Loucy (cell line): ENCODE measurements around the gene KIF18B.

Source experiments
- H2AFZ ChIP-seq: fragments of 200-600 bp; sonication (generic); 2 replicates; pipeline ENCODE4 v1.6.0; 2016; ENCODE audit warnings: antibody characterized with exemption, mild to moderate bottlenecking, low read length, moderate library complexity
- H3F3A ChIP-seq: fragments of 200-600 bp; 2 replicates; pipeline ENCODE4 v1.6.0; 2016; ENCODE audit warnings: antibody characterized with exemption, low read depth, mild to moderate bottlenecking
- H3K27me3 ChIP-seq: fragments of 200-600 bp; sonication (generic); 2 replicates; pipeline ENCODE4 v1.6.1; 2014; ENCODE audit warnings: low read length, mild to moderate bottlenecking; ENCODE audit not compliant: insufficient read depth, poor library complexity, severe bottlenecking
- H3K36me3 ChIP-seq: fragments of 200-600 bp; sonication (generic); 2 replicates; pipeline ENCODE4 v1.6.1; 2016; ENCODE audit warnings: low read length; ENCODE audit not compliant: insufficient read depth
- H3K4me1 ChIP-seq: fragments of 200-600 bp; sonication (generic); 2 replicates; pipeline ENCODE4 v1.5.1; 2014; ENCODE audit warnings: low read length, mild to moderate bottlenecking; ENCODE audit not compliant: insufficient read depth, poor library complexity, severe bottlenecking
- H3K4me2 ChIP-seq: fragments of 200-600 bp; sonication (generic); 2 replicates; pipeline ENCODE4 v1.6.0; 2014; ENCODE audit warnings: antibody characterized with exemption, low read length, low read depth, mild to moderate bottlenecking; ENCODE audit not compliant: poor library complexity, severe bottlenecking
- H3K4me3 ChIP-seq: fragments of 200-600 bp; sonication (generic); 2 replicates; pipeline ENCODE4 v1.5.1; 2014; ENCODE audit warnings: low read length, mild to moderate bottlenecking, mixed read lengths; ENCODE audit not compliant: poor library complexity, severe bottlenecking
- H3K79me2 ChIP-seq: fragments of 200-600 bp; sonication (generic); 2 replicates; pipeline ENCODE4 v1.6.1; 2014; ENCODE audit warnings: low read length; ENCODE audit not compliant: insufficient read depth
- H3K9ac ChIP-seq: fragments of 200-600 bp; sonication (generic); 2 replicates; pipeline ENCODE4 v1.6.0; 2014; ENCODE audit warnings: mild to moderate bottlenecking, low read depth, low read length, moderate library complexity; ENCODE audit not compliant: poor library complexity, severe bottlenecking
- H3K9me2 ChIP-seq: fragments of 200-600 bp; sonication (generic); replicated peaks from 2 replicates; pipeline ENCODE4 v1.6.1; 2016; ENCODE audit warnings: low read depth, low read length, mixed read lengths
- H3K9me3 ChIP-seq: fragments of 200-600 bp; sonication (generic); 2 replicates; pipeline ENCODE4 v1.6.1; 2014; ENCODE audit warnings: mild to moderate bottlenecking, antibody characterized with exemption, low read length, low read depth; ENCODE audit not compliant: insufficient read depth
- H4K20me1 ChIP-seq: fragments of 200-600 bp; sonication (generic); 2 replicates; pipeline ENCODE4 v1.6.0; 2014; ENCODE audit warnings: antibody characterized with exemption, low read length, mild to moderate bottlenecking; ENCODE audit not compliant: insufficient read depth, poor library complexity, severe bottlenecking
- EZH2phosphoT487 ChIP-seq: fragments of 200-600 bp; IDR thresholded peaks from 2 replicates; pipeline ENCODE4 v1.6.1; 2018; ENCODE audit warnings: antibody characterized with exemption, mild to moderate bottlenecking, moderate library complexity, borderline replicate concordance
- TF ChIP-seq, protein P1 (sequence below): fragments of 200-600 bp; sonication (generic); conservative IDR thresholded peaks from 2 replicates; pipeline ENCODE4 v1.5.1; 2014; ENCODE audit warnings: mild to moderate bottlenecking, antibody characterized with exemption, low read length

The KIF18B gene

DNA sequence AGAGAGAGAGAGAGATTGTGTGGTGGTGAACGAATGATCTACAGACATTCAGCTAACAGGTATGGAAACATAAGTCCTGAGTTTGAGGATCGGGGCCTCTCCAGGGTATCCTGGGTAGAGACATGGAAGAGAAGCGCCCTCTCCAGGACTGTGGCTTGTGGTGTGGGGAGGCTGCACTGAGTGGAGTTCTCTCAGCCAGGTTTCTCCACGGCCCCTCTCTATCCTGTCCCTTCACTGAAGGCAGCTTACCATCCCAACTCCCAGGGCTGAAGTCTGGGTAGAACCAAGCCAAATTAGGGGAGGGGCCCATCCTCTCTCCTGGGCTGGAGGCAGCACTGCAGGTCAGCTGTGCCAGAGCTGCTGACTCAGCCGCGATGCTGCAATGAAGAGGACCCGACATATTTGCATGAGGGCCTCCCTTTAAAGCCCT lies 14.4 kb upstream of the KIF18B start:
- Histone ChIP-seq H3K9me3 (no peaks in the 10 kb centered on the region), H3K4me1 (no peaks in the 10 kb centered on the region), H4K20me1 (no peaks in the 10 kb centered on the region), H2AFZ (no peak overlapping the region), H3K36me3 (no peaks in the 10 kb centered on the region), H3K9ac (no peak overlapping the region), H3K4me3 (no peak overlapping the region), H3F3A (no peaks in the 10 kb centered on the region), H3K9me2 (no peaks in the 10 kb centered on the region), H3K27me3 (no peaks in the 10 kb centered on the region), H3K79me2 (no peaks in the 10 kb centered on the region), H3K4me2 (no peak overlapping the region)
- TF ChIP-seq, protein P1, sequence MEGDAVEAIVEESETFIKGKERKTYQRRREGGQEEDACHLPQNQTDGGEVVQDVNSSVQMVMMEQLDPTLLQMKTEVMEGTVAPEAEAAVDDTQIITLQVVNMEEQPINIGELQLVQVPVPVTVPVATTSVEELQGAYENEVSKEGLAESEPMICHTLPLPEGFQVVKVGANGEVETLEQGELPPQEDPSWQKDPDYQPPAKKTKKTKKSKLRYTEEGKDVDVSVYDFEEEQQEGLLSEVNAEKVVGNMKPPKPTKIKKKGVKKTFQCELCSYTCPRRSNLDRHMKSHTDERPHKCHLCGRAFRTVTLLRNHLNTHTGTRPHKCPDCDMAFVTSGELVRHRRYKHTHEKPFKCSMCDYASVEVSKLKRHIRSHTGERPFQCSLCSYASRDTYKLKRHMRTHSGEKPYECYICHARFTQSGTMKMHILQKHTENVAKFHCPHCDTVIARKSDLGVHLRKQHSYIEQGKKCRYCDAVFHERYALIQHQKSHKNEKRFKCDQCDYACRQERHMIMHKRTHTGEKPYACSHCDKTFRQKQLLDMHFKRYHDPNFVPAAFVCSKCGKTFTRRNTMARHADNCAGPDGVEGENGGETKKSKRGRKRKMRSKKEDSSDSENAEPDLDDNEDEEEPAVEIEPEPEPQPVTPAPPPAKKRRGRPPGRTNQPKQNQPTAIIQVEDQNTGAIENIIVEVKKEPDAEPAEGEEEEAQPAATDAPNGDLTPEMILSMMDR = no peak
- no peak for TF ChIP-seq EZH2phosphoT487

DNA sequence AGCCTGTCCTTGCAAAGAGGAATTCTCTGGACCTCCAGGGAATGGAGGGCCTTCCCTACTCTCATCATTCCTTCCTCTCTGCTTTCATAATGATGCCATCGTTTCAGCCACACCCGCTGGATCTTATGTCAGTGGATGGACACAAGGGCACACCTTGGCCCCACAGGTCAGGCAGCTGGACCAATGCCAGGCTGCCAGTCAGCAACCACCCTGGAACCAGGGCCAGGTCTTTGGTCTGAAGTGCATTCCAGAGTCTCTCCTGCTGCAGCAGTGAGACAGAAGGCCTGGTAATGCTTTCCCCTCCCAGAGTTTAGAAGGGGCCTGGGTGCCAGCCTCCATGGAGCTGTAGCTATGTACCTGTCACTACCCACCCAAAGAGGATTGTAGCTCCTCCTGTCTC lies 13.1 kb upstream of the KIF18B start:
- Histone ChIP-seq H3K79me2 (no peaks in the 10 kb centered on the region), H3K4me2 (no peak overlapping the region), H3K36me3 (no peaks in the 10 kb centered on the region), H3K4me1 (no peaks in the 10 kb centered on the region), H3F3A (no peaks in the 10 kb centered on the region), H3K9me3 (no peaks in the 10 kb centered on the region), H4K20me1 (no peaks in the 10 kb centered on the region), H3K4me3 (no peak overlapping the region), H3K9ac (no peak overlapping the region), H3K9me2 (no peaks in the 10 kb centered on the region), H3K27me3 (no peaks in the 10 kb centered on the region), H2AFZ (no peak overlapping the region)
- TF ChIP-seq EZH2phosphoT487 = no peak
- TF ChIP-seq, protein P1 = no peak

DNA sequence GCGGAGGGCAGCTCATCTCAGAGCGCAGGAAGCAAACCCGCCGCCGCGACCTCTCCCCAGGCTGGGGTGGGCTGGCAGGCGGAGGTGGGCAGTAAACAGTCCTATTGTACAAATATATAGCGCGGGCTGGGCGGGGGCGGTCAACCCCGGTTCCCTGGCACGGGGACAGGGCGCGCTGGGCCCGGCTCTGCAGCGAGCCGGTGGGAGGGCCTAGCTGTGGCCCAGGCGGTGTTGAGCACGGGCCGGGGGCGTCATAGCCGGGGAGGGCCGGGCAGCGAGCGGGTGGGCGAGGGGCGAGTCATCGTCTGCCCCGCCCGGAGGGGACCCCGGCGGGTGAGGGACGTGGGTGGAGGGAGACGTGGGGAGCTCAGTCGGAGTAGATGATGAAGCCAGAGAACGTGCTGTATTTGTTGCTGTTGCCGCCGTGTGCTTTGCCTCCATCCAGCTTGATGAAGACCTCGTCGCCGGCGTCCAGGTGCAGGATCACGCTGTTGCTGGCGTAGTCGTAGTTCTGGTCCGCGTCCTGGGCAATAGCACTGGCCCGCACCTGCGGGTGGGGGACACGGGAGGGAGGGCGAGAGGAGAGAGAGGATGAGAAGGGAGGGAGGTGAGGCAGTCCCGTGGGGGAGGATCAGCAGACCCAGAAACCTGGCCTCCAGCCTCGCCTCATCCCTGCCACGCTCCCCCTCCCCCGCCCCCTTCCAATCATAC lies 12.4 kb upstream of the KIF18B start:
- H3K27me3 ChIP-seq = no peaks in the 10 kb centered on the region
- no peaks in the 10 kb centered on the region for H3K9me2 ChIP-seq
- no peaks in the 10 kb centered on the region for H3K36me3 ChIP-seq
- H2AFZ ChIP-seq = no peak overlapping the region
- TF ChIP-seq EZH2phosphoT487 = no peak
- no peaks in the 10 kb centered on the region for H4K20me1 ChIP-seq
- no peaks in the 10 kb centered on the region for H3F3A ChIP-seq
- H3K9ac ChIP-seq = no peak overlapping the region
- no peaks in the 10 kb centered on the region for H3K4me1 ChIP-seq
- no peaks in the 10 kb centered on the region for H3K79me2 ChIP-seq
- no peak overlapping the region for H3K4me3 ChIP-seq
- H3K4me2 ChIP-seq = no peak overlapping the region
- no peaks in the 10 kb centered on the region for H3K9me3 ChIP-seq
